B cell (primary cell): ENCODE results near the gene KCNQ5. TPM values are rescaled to one million over a fixed set of nuclear protein-coding genes. Genes with fewer than 3 reads are reported as not detected.

ENCODE experiments used
- ATAC-seq: fragments of 200-7000 bp; cut with Tn5 transposase; one replicate; pipeline ENCODE4 v1.10.0; 2021; ENCODE audit warnings: low read depth, mild to moderate bottlenecking, moderate number of reproducible peaks, moderate library complexity
- CTCF ChIA-PET: fragments of 350-600 bp; sonication (Branson Sonifier 250); formaldehyde crosslinking; loops from one replicate; lab custom pipeline; 2021; ENCODE audit warnings: antibody characterized with exemption, inconsistent platforms; lab: Charles Lee
- POLR2A ChIA-PET: fragments of 350-600 bp; sonication (Branson Sonifier 250); formaldehyde crosslinking; loops from one replicate; lab custom pipeline; 2021; ENCODE audit warnings: antibody characterized with exemption; lab: Charles Lee
- DNase-seq: peaks from one replicate; pipeline ENCODE4 v3.0.0; 2013
- H2AFZ ChIP-seq: 2 replicates; pipeline ENCODE4 v1.6.1; 2012; ENCODE audit warnings: mild to moderate bottlenecking, low read depth, low read length; ENCODE audit not compliant: insufficient read depth, poor library complexity, severe bottlenecking
- H3K27ac ChIP-seq, 2 donors: 1 replicate in 1 of 2; 2 replicates in 1 of 2; pipeline ENCODE4 v1.5.1; 2012 to 2013; ENCODE audit warnings: low read length in 2 of 2, mild to moderate bottlenecking in 2 of 2, moderate library complexity in 1 of 2
- H3K27me3 ChIP-seq, 4 experiments: fragments of 200-600 bp in 1 of 4; sonication (generic) in 1 of 4; replicated peaks in 1 of 4; 1 replicate in 2 of 4; 2 replicates in 2 of 4; pipeline versions ENCODE4 v1.6.1 to v1.7.0; 2013 to 2016; ENCODE audit warnings: low read length in 3 of 4, mild to moderate bottlenecking in 2 of 4, mixed read lengths in 1 of 4, moderate library complexity in 1 of 4; ENCODE audit not compliant: insufficient read depth in 4 of 4, control insufficient read depth in 3 of 4; ENCODE audit errors: control extremely low read depth in 1 of 4
- H3K36me3 ChIP-seq, 2 experiments: replicated peaks in 1 of 2; 1 replicate in 1 of 2; 2 replicates in 1 of 2; pipeline versions ENCODE4 v1.6.1 to v1.7.1; 2013; ENCODE audit warnings: low read length in 1 of 2; ENCODE audit not compliant: insufficient read depth in 2 of 2, control insufficient read depth in 1 of 2; ENCODE audit errors: control extremely low read depth in 1 of 2, extremely low read depth in 1 of 2
- H3K4me1 ChIP-seq, 2 donors: fragments of 200-600 bp in 1 of 2; sonication (generic) in 1 of 2; 1 replicate in 1 of 2; 2 replicates in 1 of 2; pipeline versions ENCODE4 v1.5.1 to v1.6.1; 2013 to 2017; ENCODE audit warnings: low read length in 2 of 2; ENCODE audit not compliant: control insufficient read depth in 2 of 2, insufficient read depth in 2 of 2
- H3K4me2 ChIP-seq: replicated peaks from 2 replicates; pipeline ENCODE3; 2012; ENCODE audit warnings: mild to moderate bottlenecking, low read depth, low read length; ENCODE audit not compliant: poor library complexity, severe bottlenecking
- H3K4me3 ChIP-seq, 5 experiments: fragments of 200-600 bp in 1 of 5; sonication (generic) in 1 of 5; 1 replicate in 3 of 5; 2 replicates in 2 of 5; pipeline versions ENCODE4 v1.5.1 to v1.7.0; 2011 to 2016; ENCODE audit warnings: low read length in 4 of 5, mild to moderate bottlenecking in 4 of 5, low read depth in 2 of 5, control low read depth in 1 of 5, moderate library complexity in 1 of 5; ENCODE audit not compliant: insufficient read depth in 1 of 5; ENCODE audit errors: control extremely low read depth in 1 of 5, extremely low read depth in 1 of 5
- H3K79me2 ChIP-seq: fragments of 200-600 bp; sonication (generic); one replicate; pipeline ENCODE4 v1.6.0; 2016; ENCODE audit warnings: low read length; ENCODE audit not compliant: control insufficient read depth, insufficient read depth
- H3K9ac ChIP-seq: fragments of 200-600 bp; sonication (generic); 2 replicates; pipeline ENCODE4 v1.6.1; 2017; ENCODE audit warnings: mild to moderate bottlenecking, low read length, moderate library complexity
- H3K9me3 ChIP-seq, 3 donors: one replicate each; pipeline versions ENCODE4 v1.6.1 to v1.7.1; 2013; ENCODE audit warnings: low read length in 2 of 3; ENCODE audit not compliant: control insufficient read depth in 2 of 3, insufficient read depth in 1 of 3; ENCODE audit errors: control extremely low read depth in 1 of 3
- H4K20me1 ChIP-seq: 2 replicates; pipeline ENCODE4 v1.6.0; 2012; ENCODE audit warnings: mild to moderate bottlenecking, low read length; ENCODE audit not compliant: insufficient read depth, control insufficient read depth, poor library complexity, severe bottlenecking
- H3K27ac Mint-ChIP-seq: one replicate; pipeline ENCODE4 v1.8.0; 2021; ENCODE audit warnings: mixed read lengths
- H3K27me3 Mint-ChIP-seq: one replicate; pipeline ENCODE4 v1.8.0; 2021; ENCODE audit warnings: mixed read lengths
- H3K4me1 Mint-ChIP-seq: one replicate; pipeline ENCODE4 v1.8.0; 2021; ENCODE audit warnings: mixed read lengths
- H3K4me3 Mint-ChIP-seq: one replicate; pipeline ENCODE4 v1.8.0; 2021; ENCODE audit warnings: mixed read lengths
- H3K9me3 Mint-ChIP-seq: one replicate; pipeline ENCODE4 v1.8.0; 2022; ENCODE audit warnings: mixed read lengths; ENCODE audit not compliant: insufficient read depth
- EZH2 ChIP-seq: IDR thresholded peaks from 2 replicates; pipeline ENCODE4 v1.6.1; 2012; ENCODE audit warnings: borderline replicate concordance, low read depth, mild to moderate bottlenecking, moderate library complexity, low read length; ENCODE audit not compliant: insufficient read depth, poor library complexity, severe bottlenecking
- WGBS: methylation state at CpG from one replicate; pipeline ENCODE4 v1.1.5; 2013; ENCODE audit warnings: missing lambda C conversion rate; ENCODE audit not compliant: insufficient coverage; 5-methylcytosine and 5-hydroxymethylcytosine counted together
- intact Hi-C: fragments of 100-400 bp; cut with micrococcal nuclease; formaldehyde crosslinking; loops from one replicate; pipeline ENCODE4 v1.10.0; 2022
- polyA plus RNA-seq: library from polyadenylated mRNA; depleted of rRNA; stranded (reverse); fragments of >200 nt; gene quantifications from 2 replicates; pipeline ENCODE4 v1.2.3, GENCODE V29; 2012
- total RNA-seq, 2 donors: library from RNA; stranded (reverse); fragments of 120-200 nt in 1 of 2; gene quantifications; 1 replicate in 1 of 2; 2 replicates in 1 of 2; pipeline versions ENCODE4 v1.2.3 to v1.2.4, GENCODE V29; 2013 to 2022
- TF ChIP-seq, protein P1 (sequence below): fragments of 200-600 bp; IDR thresholded peaks from one replicate; pipeline ENCODE4 v1.8.0; 2022; ENCODE audit warnings: antibody characterized with exemption, mild to moderate bottlenecking

Gene KCNQ5
- total and polyA plus RNA-seq, 2 donors (not counting 1 experiment from before 2014, with no cell fraction given) = 2.3 to 9.4 TPM

DNA sequence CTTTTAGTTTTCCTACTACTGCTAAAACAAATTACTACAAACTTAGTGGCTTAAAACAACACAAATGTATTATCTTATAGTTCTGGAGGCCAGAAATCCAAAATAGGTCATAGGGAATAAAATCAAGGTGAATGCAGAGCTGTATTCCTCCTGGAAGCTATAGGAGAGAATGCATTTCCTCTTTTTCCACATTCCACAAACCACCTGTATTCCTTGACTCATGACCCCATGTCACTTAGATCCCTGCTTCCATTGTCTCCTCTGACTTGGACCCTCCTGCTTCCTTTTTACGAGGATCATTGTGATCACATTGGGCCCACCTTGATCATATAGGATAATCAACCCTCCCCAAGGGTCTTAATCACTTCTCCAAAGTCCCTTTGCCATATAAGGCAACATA, 200.8 kb downstream of the KCNQ5 start:
- H3K27ac ChIP-seq = no peak overlapping the region
- H3K4me3 ChIP-seq = no peak overlapping the region
- H3K9me3 ChIP-seq = no peaks in the 10 kb centered on the region
- H3K79me2 ChIP-seq = no peaks in the 10 kb centered on the region
- no peak overlapping the region for H3K9ac ChIP-seq
- H3K9me3 Mint-ChIP-seq = no peaks in the 10 kb centered on the region
- ATAC-seq = no peak
- H3K27me3 ChIP-seq = no peaks in the 10 kb centered on the region
- no peak overlapping the region for H3K27ac Mint-ChIP-seq
- WGBS = no CpG with 5 or more reads among the region's 1 CpG
- ChIA-PET POLR2A (no interaction called here), CTCF (no interaction called here)
- H3K4me3 Mint-ChIP-seq = no peak overlapping the region
- no peaks in the 10 kb centered on the region for H3K27me3 Mint-ChIP-seq
- intact Hi-C loops = no loop called here
- H4K20me1 ChIP-seq = no peaks in the 10 kb centered on the region
- H3K4me2 ChIP-seq = no peak overlapping the region
- H3K4me1 Mint-ChIP-seq = peaks cover 20% of the 10 kb centered on the region
- H3K4me1 ChIP-seq = peaks cover 0 to 3% of the 10 kb centered on the region in 2 donors
- no peak overlapping the region for H2AFZ ChIP-seq
- TF ChIP-seq, protein P1, sequence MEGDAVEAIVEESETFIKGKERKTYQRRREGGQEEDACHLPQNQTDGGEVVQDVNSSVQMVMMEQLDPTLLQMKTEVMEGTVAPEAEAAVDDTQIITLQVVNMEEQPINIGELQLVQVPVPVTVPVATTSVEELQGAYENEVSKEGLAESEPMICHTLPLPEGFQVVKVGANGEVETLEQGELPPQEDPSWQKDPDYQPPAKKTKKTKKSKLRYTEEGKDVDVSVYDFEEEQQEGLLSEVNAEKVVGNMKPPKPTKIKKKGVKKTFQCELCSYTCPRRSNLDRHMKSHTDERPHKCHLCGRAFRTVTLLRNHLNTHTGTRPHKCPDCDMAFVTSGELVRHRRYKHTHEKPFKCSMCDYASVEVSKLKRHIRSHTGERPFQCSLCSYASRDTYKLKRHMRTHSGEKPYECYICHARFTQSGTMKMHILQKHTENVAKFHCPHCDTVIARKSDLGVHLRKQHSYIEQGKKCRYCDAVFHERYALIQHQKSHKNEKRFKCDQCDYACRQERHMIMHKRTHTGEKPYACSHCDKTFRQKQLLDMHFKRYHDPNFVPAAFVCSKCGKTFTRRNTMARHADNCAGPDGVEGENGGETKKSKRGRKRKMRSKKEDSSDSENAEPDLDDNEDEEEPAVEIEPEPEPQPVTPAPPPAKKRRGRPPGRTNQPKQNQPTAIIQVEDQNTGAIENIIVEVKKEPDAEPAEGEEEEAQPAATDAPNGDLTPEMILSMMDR = no peak
- no peak for TF ChIP-seq EZH2
- no peaks in the 10 kb centered on the region for H3K36me3 ChIP-seq
- no peak for DNase-seq

DNA sequence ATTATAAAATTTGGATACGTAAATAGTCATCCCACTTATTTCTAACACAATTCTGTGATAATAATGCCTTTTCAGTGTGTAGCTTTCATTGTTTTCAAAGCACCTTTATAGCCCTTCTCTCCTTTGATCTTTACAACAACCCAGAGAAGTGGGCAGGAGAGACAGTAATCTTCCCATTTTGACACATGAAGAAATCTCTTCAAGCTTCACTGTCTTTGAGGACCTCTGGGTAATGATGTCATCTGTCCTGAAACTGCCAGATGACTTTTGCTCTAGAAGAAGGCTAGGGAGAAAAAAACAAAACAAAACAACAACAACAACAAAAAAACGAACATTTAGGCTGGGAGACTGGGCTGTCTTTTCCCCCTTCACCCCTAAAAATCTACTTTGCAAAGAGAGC, 203.0 kb downstream of the KCNQ5 start:
- Mint-ChIP-seq H3K4me3 (no peak overlapping the region), H3K4me1 (peaks cover 24% of the 10 kb centered on the region), H3K9me3 (peaks cover 6% of the 10 kb centered on the region), H3K27ac (no peak overlapping the region), H3K27me3 (no peaks in the 10 kb centered on the region)
- H3K4me3 ChIP-seq = no peak overlapping the region
- WGBS = no CpG with 5 or more reads among the region's 2 CpGs
- no peaks in the 10 kb centered on the region for H4K20me1 ChIP-seq
- ChIA-PET CTCF (no interaction called here), POLR2A (no interaction called here)
- no peaks in the 10 kb centered on the region for H3K9me3 ChIP-seq
- H3K4me1 ChIP-seq = peaks cover 0 to 3% of the 10 kb centered on the region in 2 donors
- DNase-seq (no peak), ATAC-seq (no peak)
- intact Hi-C loops = no loop called here
- H3K4me2 ChIP-seq = no peak overlapping the region
- no peaks in the 10 kb centered on the region for H3K36me3 ChIP-seq
- no peak overlapping the region for H2AFZ ChIP-seq
- no peak overlapping the region for H3K27ac ChIP-seq
- no peak for TF ChIP-seq EZH2
- TF ChIP-seq, protein P1 = no peak
- H3K9ac ChIP-seq = no peak overlapping the region
- H3K79me2 ChIP-seq = no peaks in the 10 kb centered on the region
- no peaks in the 10 kb centered on the region for H3K27me3 ChIP-seq
